HEK293 (cell line): ENCODE measurements around the gene KCNMB1.

Source experiments
- CTCF ChIA-PET: fragments of 350-600 bp; formaldehyde crosslinking; extraction: SDS; loops from one replicate; lab custom pipeline; 2021; ENCODE audit warnings: antibody characterized with exemption; lab: Yijun Ruan, JAX
- POLR2A ChIA-PET: fragments of 300-600 bp; formaldehyde crosslinking; extraction: SDS; loops from one replicate; lab custom pipeline; 2020; ENCODE audit warnings: antibody characterized with exemption, inconsistent platforms; lab: Yijun Ruan, JAX
- H3K27ac ChIP-seq: fragments of 200-500 bp; sonication (Bioruptor generic); 2 replicates; pipeline ENCODE4 v1.5.1; 2014; ENCODE audit warnings: low read depth, low read length, control low read depth, inconsistent platforms; ENCODE audit errors: extremely low read depth
- H3K36me3 ChIP-seq, 2 experiments: fragments of 200-500 bp in 1 of 2; sonication (Bioruptor generic) in 1 of 2; 1 replicate in 1 of 2; 2 replicates in 1 of 2; pipeline ENCODE4 v1.5.1; 2014 to 2017; ENCODE audit warnings: inconsistent platforms in 2 of 2, low read length in 2 of 2; ENCODE audit not compliant: control insufficient read depth in 2 of 2, insufficient read depth in 1 of 2
- H3K4me1 ChIP-seq: fragments of 200-500 bp; sonication (Bioruptor generic); 2 replicates; pipeline ENCODE4 v1.5.1; 2014; ENCODE audit warnings: mild to moderate bottlenecking, low read length, inconsistent platforms; ENCODE audit not compliant: control insufficient read depth, insufficient read depth
- H3K4me3 ChIP-seq: 2 replicates; pipeline ENCODE4 v1.5.1; 2011; ENCODE audit warnings: low read depth, mild to moderate bottlenecking, control low read depth, low read length, moderate library complexity
- H3K9me3 ChIP-seq: fragments of 200-500 bp; sonication (Bioruptor generic); 2 replicates; pipeline ENCODE4 v1.5.1; 2014; ENCODE audit warnings: low read depth, low read length, inconsistent platforms; ENCODE audit not compliant: control insufficient read depth, insufficient read depth
- EGR2 ChIP-seq: fragments of 450-650 bp; formaldehyde crosslinking; IDR thresholded peaks from 2 replicates; pipeline ENCODE4 v1.5.1; 2016; ENCODE audit warnings: low read depth, missing biosample characterization, missing genetic modification characterization
- FEZF1 ChIP-seq: fragments of 450-650 bp; formaldehyde crosslinking; IDR thresholded peaks from 2 replicates; pipeline ENCODE4 v1.5.1; 2016; ENCODE audit warnings: missing biosample characterization, missing genetic modification characterization
- KLF1 ChIP-seq: fragments of 450-650 bp; formaldehyde crosslinking; IDR thresholded peaks from 2 replicates; pipeline ENCODE4 v1.5.1; 2016; ENCODE audit warnings: missing biosample characterization, missing genetic modification characterization
- KLF7 ChIP-seq: fragments of 450-650 bp; formaldehyde crosslinking; IDR thresholded peaks from 2 replicates; pipeline ENCODE4 v1.5.1; 2016; ENCODE audit warnings: missing biosample characterization, missing genetic modification characterization, borderline replicate concordance
- MEIS1 ChIP-seq: sonication (generic); formaldehyde crosslinking; IDR thresholded peaks from 2 replicates; pipeline ENCODE4 v1.8.1; 2022; ENCODE audit warnings: missing genetic modification reagents, mild to moderate bottlenecking, borderline replicate concordance
- MZF1 ChIP-seq: fragments of 450-650 bp; formaldehyde crosslinking; IDR thresholded peaks from 2 replicates; pipeline ENCODE4 v1.5.1; 2017; ENCODE audit warnings: missing biosample characterization, missing genetic modification characterization, borderline replicate concordance
- SP2 ChIP-seq: fragments of 450-650 bp; formaldehyde crosslinking; IDR thresholded peaks from 2 replicates; pipeline ENCODE4 v1.5.1; 2016; ENCODE audit warnings: missing biosample characterization, missing genetic modification characterization
- TRIM28 ChIP-seq: IDR thresholded peaks from 2 replicates; pipeline ENCODE4 v1.6.1; 2011; ENCODE audit warnings: low read length, control low read depth, borderline replicate concordance
- ZBTB17 ChIP-seq: fragments of 450-650 bp; formaldehyde crosslinking; IDR thresholded peaks from 2 replicates; pipeline ENCODE4 v1.5.1; 2016; ENCODE audit warnings: missing biosample characterization, missing genetic modification characterization
- ZFHX2 ChIP-seq: fragments of 450-650 bp; formaldehyde crosslinking; conservative IDR thresholded peaks from 2 replicates; pipeline ENCODE4 v1.5.1; 2016; ENCODE audit warnings: missing biosample characterization, missing genetic modification characterization
- ZFP41 ChIP-seq: fragments of 450-650 bp; formaldehyde crosslinking; IDR thresholded peaks from 2 replicates; pipeline ENCODE4 v1.5.1; 2016; ENCODE audit warnings: missing biosample characterization, missing genetic modification characterization, borderline replicate concordance
- ZNF10 ChIP-seq: fragments of 450-650 bp; formaldehyde crosslinking; IDR thresholded peaks from 2 replicates; pipeline ENCODE4 v1.5.1; 2017; ENCODE audit warnings: missing biosample characterization, missing genetic modification characterization
- ZNF114 ChIP-seq: fragments of 450-650 bp; formaldehyde crosslinking; IDR thresholded peaks from 2 replicates; pipeline ENCODE4 v1.5.0; 2017; ENCODE audit warnings: missing biosample characterization, missing genetic modification characterization
- ZNF132 ChIP-seq: fragments of 450-650 bp; formaldehyde crosslinking; IDR thresholded peaks from 2 replicates; pipeline ENCODE4 v1.5.1; 2017; ENCODE audit warnings: missing biosample characterization, missing genetic modification characterization, borderline replicate concordance
- ZNF169 ChIP-seq: fragments of 450-650 bp; formaldehyde crosslinking; IDR thresholded peaks from 2 replicates; pipeline ENCODE4 v1.5.1; 2016; ENCODE audit warnings: missing biosample characterization, missing genetic modification characterization
- ZNF19 ChIP-seq: fragments of 450-650 bp; formaldehyde crosslinking; IDR thresholded peaks from 2 replicates; pipeline ENCODE4; 2016; ENCODE audit warnings: missing biosample characterization, missing genetic modification characterization, low read depth
- ZNF214 ChIP-seq: fragments of 450-650 bp; formaldehyde crosslinking; IDR thresholded peaks from 2 replicates; pipeline ENCODE4 v1.5.1; 2017; ENCODE audit warnings: missing biosample characterization, mild to moderate bottlenecking, missing genetic modification characterization, borderline replicate concordance
- ZNF292 ChIP-seq: fragments of 450-650 bp; formaldehyde crosslinking; IDR thresholded peaks from 2 replicates; pipeline ENCODE4 v1.5.1; 2016; ENCODE audit warnings: low read depth, missing biosample characterization, missing genetic modification characterization, borderline replicate concordance
- ZNF335 ChIP-seq: fragments of 450-650 bp; formaldehyde crosslinking; conservative IDR thresholded peaks from 2 replicates; pipeline ENCODE4 v1.5.1; 2016; ENCODE audit warnings: missing biosample characterization, missing genetic modification characterization
- ZNF366 ChIP-seq: fragments of 450-650 bp; formaldehyde crosslinking; conservative IDR thresholded peaks from 2 replicates; pipeline ENCODE4 v1.5.1; 2016; ENCODE audit warnings: missing biosample characterization, missing genetic modification characterization
- ZNF473 ChIP-seq: fragments of 450-650 bp; formaldehyde crosslinking; IDR thresholded peaks from 2 replicates; pipeline ENCODE4 v1.5.1; 2017; ENCODE audit warnings: missing biosample characterization, missing genetic modification characterization
- ZNF48 ChIP-seq: fragments of 450-650 bp; formaldehyde crosslinking; IDR thresholded peaks from 2 replicates; pipeline ENCODE4 v1.5.1; 2016; ENCODE audit warnings: missing biosample characterization, missing genetic modification characterization
- ZNF558 ChIP-seq: fragments of 450-650 bp; formaldehyde crosslinking; IDR thresholded peaks from 2 replicates; pipeline ENCODE4 v1.5.1; 2016; ENCODE audit warnings: missing biosample characterization, missing genetic modification characterization
- ZNF600 ChIP-seq: fragments of 450-650 bp; formaldehyde crosslinking; IDR thresholded peaks from 2 replicates; pipeline ENCODE4 v1.5.1; 2016; ENCODE audit warnings: missing biosample characterization, missing genetic modification characterization
- ZNF629 ChIP-seq: fragments of 450-650 bp; formaldehyde crosslinking; IDR thresholded peaks from 2 replicates; pipeline ENCODE4 v1.5.1; 2017; ENCODE audit warnings: missing biosample characterization, missing genetic modification characterization
- ZNF658 ChIP-seq: fragments of 450-650 bp; formaldehyde crosslinking; IDR thresholded peaks from 2 replicates; pipeline ENCODE4; 2016; ENCODE audit warnings: missing biosample characterization, missing genetic modification characterization
- ZSCAN23 ChIP-seq: fragments of 450-650 bp; formaldehyde crosslinking; IDR thresholded peaks from 2 replicates; pipeline ENCODE4 v1.5.1; 2016; ENCODE audit warnings: missing biosample characterization, missing genetic modification characterization
- TF ChIP-seq, protein P1 (sequence below): fragments of 450-650 bp; formaldehyde crosslinking; IDR thresholded peaks from 2 replicates; pipeline ENCODE4 v1.5.1; 2016; ENCODE audit warnings: missing biosample characterization, missing genetic modification characterization
- TF ChIP-seq, protein P2 (sequence below): fragments of 450-650 bp; formaldehyde crosslinking; IDR thresholded peaks from 2 replicates; pipeline ENCODE4 v1.5.1; 2016; ENCODE audit warnings: missing biosample characterization, missing genetic modification characterization
- TF ChIP-seq, protein P3 (sequence below): fragments of 450-650 bp; formaldehyde crosslinking; conservative IDR thresholded peaks from 2 replicates; pipeline ENCODE4 v1.5.1; 2016; ENCODE audit warnings: low read depth, missing biosample characterization, missing genetic modification characterization

The KCNMB1 gene

DNA sequence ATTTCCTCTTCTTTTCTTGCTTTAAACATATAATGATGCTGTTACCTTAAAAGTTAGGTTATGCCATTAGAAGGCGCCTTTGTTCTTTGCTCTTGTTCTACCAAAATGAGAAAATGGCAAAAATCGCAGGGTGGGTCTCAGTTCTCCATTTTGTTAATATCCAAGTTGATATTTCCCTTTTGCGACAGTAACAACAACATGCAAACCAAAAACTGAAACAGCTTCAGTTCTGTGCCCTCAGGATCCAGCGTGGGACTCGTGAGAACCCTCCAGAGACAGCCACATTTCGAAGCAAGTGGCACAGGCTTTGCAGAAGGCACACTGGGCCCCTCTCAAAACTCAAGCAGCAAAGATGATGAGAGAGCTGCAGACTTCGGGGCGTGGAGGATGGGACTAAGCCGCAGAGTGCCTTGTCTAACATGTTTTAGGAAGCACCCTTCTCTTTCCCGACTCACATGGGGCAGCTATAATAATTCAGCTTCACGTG, 58.6 kb downstream of the KCNMB1 start (continued):
- no peak for TF ChIP-seq ZNF10 (tag by site-specific recombination)
- TF ChIP-seq ZNF48: no peak
- TF ChIP-seq KLF7 (tag by site-specific recombination): no peak
- no peak for TF ChIP-seq ZFP41 (tag by site-specific recombination)
- no peak for TF ChIP-seq FEZF1 (tag by site-specific recombination)

DNA sequence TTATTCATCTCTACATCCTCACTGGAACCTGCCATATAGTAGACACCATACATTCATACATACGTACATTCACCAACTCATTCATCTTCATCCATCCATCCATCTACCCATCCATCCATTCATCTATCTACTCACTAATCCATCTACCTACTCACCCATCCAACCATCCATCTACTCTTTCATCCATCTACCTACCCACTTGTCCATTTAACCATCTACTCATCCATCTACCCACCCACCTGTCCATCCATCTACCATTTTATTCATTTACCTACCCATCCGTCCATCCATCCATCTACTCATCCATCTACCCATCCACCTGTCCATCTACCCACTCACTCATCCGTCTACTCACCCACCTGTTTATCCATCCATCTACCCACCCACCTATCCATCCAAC, 59.6 kb downstream of the KCNMB1 start:
- Histone ChIP-seq H3K36me3 (no peaks in the 10 kb centered on the region), H3K27ac (no peak overlapping the region), H3K4me3 (no peak overlapping the region), H3K9me3 (no peaks in the 10 kb centered on the region), H3K4me1 (peaks cover 5% of the 10 kb centered on the region)
- TF ChIP-seq ZSCAN23 (tag by site-specific recombination) (no peak), ZFHX2 (tag by site-specific recombination) (peak; percentile 32; the same call in 1 of the 2 replicates), ZNF169 (no peak), ZNF658 (tag by site-specific recombination) (no peak), MZF1 (tag by site-specific recombination) (no peak), ZNF366 (tag by site-specific recombination) (peak; percentile 57; the same call in 1 of the 2 replicates), ZBTB17 (tag by site-specific recombination) (peak; percentile 90), EGR2 (tag by site-specific recombination) (peak; percentile 86), ZNF558 (tag by site-specific recombination) (no peak)
- TF ChIP-seq, protein P1, sequence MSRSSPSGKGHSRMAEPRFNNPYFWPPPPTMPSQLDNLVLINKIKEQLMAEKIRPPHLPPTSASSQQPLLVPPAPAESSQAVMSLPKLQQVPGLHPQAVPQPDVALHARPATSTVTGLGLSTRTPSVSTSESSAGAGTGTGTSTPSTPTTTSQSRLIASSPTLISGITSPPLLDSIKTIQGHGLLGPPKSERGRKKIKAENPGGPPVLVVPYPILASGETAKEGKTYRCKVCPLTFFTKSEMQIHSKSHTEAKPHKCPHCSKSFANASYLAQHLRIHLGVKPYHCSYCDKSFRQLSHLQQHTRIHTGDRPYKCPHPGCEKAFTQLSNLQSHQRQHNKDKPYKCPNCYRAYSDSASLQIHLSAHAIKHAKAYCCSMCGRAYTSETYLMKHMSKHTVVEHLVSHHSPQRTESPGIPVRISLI (tag by site-specific recombination): no peak
- TF ChIP-seq, protein P2, sequence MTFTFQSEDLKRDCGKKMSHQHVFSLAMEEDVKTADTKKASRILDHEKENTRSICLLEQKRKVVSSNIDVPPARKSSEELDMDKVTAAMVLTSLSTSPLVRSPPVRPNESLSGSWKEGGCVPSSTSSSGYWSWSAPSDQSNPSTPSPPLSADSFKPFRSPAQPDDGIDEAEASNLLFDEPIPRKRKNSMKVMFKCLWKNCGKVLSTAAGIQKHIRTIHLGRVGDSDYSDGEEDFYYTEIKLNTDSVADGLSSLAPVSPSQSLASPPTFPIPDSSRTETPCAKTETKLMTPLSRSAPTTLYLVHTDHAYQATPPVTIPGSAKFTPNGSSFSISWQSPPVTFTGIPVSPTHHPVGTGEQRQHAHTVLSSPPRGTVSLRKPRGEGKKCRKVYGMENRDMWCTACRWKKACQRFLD (tag by site-specific recombination): no peak
- CTCF ChIA-PET: interaction anchor here (1.9 kb wide), 1 partner anchor 62 kb away, joined by 5 read pairs; no protein-coding TSS in a partner anchor
- POLR2A ChIA-PET: no interaction called here

DNA sequence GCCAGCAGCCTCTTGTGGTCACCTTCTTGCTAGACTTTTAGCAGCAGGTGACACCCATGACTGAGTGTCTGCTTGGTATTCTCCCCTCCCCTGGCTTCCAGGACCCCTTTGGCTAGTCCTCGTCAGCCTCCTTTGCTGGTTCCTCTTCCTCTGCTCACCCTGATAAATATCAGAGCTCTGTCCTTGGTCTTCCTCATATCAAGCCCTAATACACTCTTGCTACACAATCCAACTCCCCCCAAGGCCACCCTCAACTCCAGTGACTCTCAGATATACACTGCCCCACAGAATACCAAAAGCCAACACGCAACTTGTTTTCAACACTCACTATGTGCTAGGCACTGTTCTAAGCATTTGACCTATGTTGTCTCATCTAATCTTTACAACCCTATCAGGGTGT, 61.3 kb downstream of the KCNMB1 start:
- Histone ChIP-seq H3K4me3 (no peak overlapping the region), H3K36me3 (no peaks in the 10 kb centered on the region), H3K4me1 (no peaks in the 10 kb centered on the region; the same call in 1 of the 2 replicates), H3K27ac (no peak overlapping the region), H3K9me3 (no peaks in the 10 kb centered on the region)
- POLR2A ChIA-PET: no interaction called here
- TF ChIP-seq ZNF132 (no peak), KLF1 (tag by site-specific recombination) (no peak), ZNF629 (tag by site-specific recombination) (no peak), ZNF214 (tag by site-specific recombination) (no peak), ZNF114 (tag by site-specific recombination) (no peak), ZNF335 (tag by site-specific recombination) (no peak), ZNF19 (no peak), SP2 (no peak), ZNF292 (no peak), TRIM28 (no peak), ZNF473 (tag by site-specific recombination) (no peak), ZNF600 (tag by site-specific recombination) (no peak), MEIS1 (no peak)
- TF ChIP-seq, protein P3, sequence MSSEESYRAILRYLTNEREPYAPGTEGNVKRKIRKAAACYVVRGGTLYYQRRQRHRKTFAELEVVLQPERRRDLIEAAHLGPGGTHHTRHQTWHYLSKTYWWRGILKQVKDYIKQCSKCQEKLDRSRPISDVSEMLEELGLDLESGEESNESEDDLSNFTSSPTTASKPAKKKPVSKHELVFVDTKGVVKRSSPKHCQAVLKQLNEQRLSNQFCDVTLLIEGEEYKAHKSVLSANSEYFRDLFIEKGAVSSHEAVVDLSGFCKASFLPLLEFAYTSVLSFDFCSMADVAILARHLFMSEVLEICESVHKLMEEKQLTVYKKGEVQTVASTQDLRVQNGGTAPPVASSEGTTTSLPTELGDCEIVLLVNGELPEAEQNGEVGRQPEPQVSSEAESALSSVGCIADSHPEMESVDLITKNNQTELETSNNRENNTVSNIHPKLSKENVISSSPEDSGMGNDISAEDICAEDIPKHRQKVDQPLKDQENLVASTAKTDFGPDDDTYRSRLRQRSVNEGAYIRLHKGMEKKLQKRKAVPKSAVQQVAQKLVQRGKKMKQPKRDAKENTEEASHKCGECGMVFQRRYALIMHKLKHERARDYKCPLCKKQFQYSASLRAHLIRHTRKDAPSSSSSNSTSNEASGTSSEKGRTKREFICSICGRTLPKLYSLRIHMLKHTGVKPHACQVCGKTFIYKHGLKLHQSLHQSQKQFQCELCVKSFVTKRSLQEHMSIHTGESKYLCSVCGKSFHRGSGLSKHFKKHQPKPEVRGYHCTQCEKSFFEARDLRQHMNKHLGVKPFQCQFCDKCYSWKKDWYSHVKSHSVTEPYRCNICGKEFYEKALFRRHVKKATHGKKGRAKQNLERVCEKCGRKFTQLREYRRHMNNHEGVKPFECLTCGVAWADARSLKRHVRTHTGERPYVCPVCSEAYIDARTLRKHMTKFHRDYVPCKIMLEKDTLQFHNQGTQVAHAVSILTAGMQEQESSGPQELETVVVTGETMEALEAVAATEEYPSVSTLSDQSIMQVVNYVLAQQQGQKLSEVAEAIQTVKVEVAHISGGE (tag by site-specific recombination): no peak
- TF ChIP-seq, protein P1 (tag by site-specific recombination): no peak
- CTCF ChIA-PET: no interaction called here
